DND-41 (cell line): ENCODE measurements around the gene RBM22.
A peak's percentile ranks its signal among the peaks of the same experiment; 100 is the strongest.
"Not testable (repeated sequence)": the region's sequence is repeated elsewhere in the genome, so short reads cannot be mapped to it uniquely, and the experiment has no call there.

Source experiments
- ATAC-seq: fragments of 200-7000 bp; cut with Tn5 transposase; 3 replicates; pipeline ENCODE4 v1.9.1; 2021; ENCODE audit warnings: low read depth; ENCODE audit not compliant: insufficient read depth
- DNase-seq: peaks from one replicate; pipeline ENCODE4 v3.0.0-alpha.2; 2020
- H2AFZ ChIP-seq: 2 replicates; pipeline ENCODE4 v1.6.0; 2012; ENCODE audit warnings: low read depth, low read length
- H3K27ac ChIP-seq: 2 replicates; pipeline ENCODE4 v1.5.1; 2012; ENCODE audit warnings: low read length, inconsistent platforms
- H3K27me3 ChIP-seq: fragments of 200-600 bp; sonication (generic); 2 replicates; pipeline ENCODE4 v1.6.0; 2012; ENCODE audit warnings: low read length, mild to moderate bottlenecking, inconsistent platforms; ENCODE audit not compliant: insufficient read depth, poor library complexity
- H3K36me3 ChIP-seq: 2 replicates; pipeline ENCODE4 v1.5.1; 2012; ENCODE audit warnings: low read length, inconsistent platforms; ENCODE audit not compliant: insufficient read depth
- H3K4me1 ChIP-seq: 2 replicates; pipeline ENCODE4 v1.5.1; 2012; ENCODE audit warnings: mild to moderate bottlenecking, low read length; ENCODE audit not compliant: insufficient read depth
- H3K4me2 ChIP-seq: 2 replicates; pipeline ENCODE4 v1.6.0; 2012; ENCODE audit warnings: mild to moderate bottlenecking, moderate library complexity, low read length, inconsistent platforms; ENCODE audit not compliant: insufficient read depth
- H3K4me3 ChIP-seq, 2 experiments: fragments of 200-600 bp in 1 of 2; shearing (Covaris generic) in 1 of 2; 2 replicates each; pipeline ENCODE4 v1.5.1; 2012 to 2016; ENCODE audit warnings: inconsistent platforms in 2 of 2, low read length in 2 of 2, mild to moderate bottlenecking in 2 of 2, low read depth in 1 of 2, moderate library complexity in 1 of 2
- H3K79me2 ChIP-seq: 2 replicates; pipeline ENCODE4 v1.6.0; 2012; ENCODE audit warnings: low read length, inconsistent platforms; ENCODE audit not compliant: insufficient read depth
- H3K9ac ChIP-seq: 2 replicates; pipeline ENCODE4 v1.6.0; 2012; ENCODE audit warnings: low read depth, mild to moderate bottlenecking, inconsistent platforms, low read length, moderate library complexity
- H3K9me3 ChIP-seq: 2 replicates; pipeline ENCODE4 v1.5.1; 2012; ENCODE audit warnings: low read length, moderate library complexity, mild to moderate bottlenecking, inconsistent platforms; ENCODE audit not compliant: insufficient read depth, severe bottlenecking
- H4K20me1 ChIP-seq: 2 replicates; pipeline ENCODE4 v1.6.0; 2012; ENCODE audit warnings: low read length; ENCODE audit not compliant: insufficient read depth
- CTCF ChIP-seq: IDR thresholded peaks from 2 replicates; pipeline ENCODE4 v1.5.1; 2012; ENCODE audit warnings: borderline replicate concordance, low read length, moderate library complexity, mild to moderate bottlenecking; ENCODE audit not compliant: poor library complexity, severe bottlenecking; ENCODE audit errors: extremely low read depth
- EZH2 ChIP-seq: IDR thresholded peaks from 3 replicates; pipeline ENCODE4 v1.6.1; 2012; ENCODE audit warnings: borderline replicate concordance, low read depth, mild to moderate bottlenecking, moderate library complexity, low read length, inconsistent platforms; ENCODE audit not compliant: severe bottlenecking

RBM22 gene

GRCh38 chr5:150700594-150701377 is at the start of gene RBM22:
Gene RBM22 (minus strand): TSS chr5:150701062. CDS start chr5:150700985, 77 bp downstream.
- peak within 1 kb of the TSS; percentile 99 for H2AFZ ChIP-seq
- DNase-seq = peak; percentile 92
- no peaks in the 10 kb centered on the region for H3K9me3 ChIP-seq
- peaks cover 6% of the 10 kb centered on the region; the same call in 1 of the 2 replicates for H4K20me1 ChIP-seq
- peak within 1 kb of the TSS; percentile 90 for H3K4me2 ChIP-seq
- H3K27ac ChIP-seq = peak within 1 kb of the TSS; percentile 96
- H3K4me3 ChIP-seq = peak within 1 kb of the TSS; percentile 73 to 85
- H3K79me2 ChIP-seq = peaks cover 28% of the 10 kb centered on the region
- peaks cover 26% of the 10 kb centered on the region for H3K4me1 ChIP-seq
- ATAC-seq = peak; percentile 97
- no peaks in the 10 kb centered on the region for H3K27me3 ChIP-seq
- H3K9ac ChIP-seq = peak within 1 kb of the TSS; percentile 93
- peak; percentile 73 for TF ChIP-seq CTCF
- no peak for TF ChIP-seq EZH2
- peaks cover 38% of the 10 kb centered on the region for H3K36me3 ChIP-seq

GRCh38 chr5:150750469-150750868 is 49.6 kb upstream of the RBM22 start:
- H3K36me3 ChIP-seq = peaks cover 64% of the 10 kb centered on the region
- H4K20me1 ChIP-seq = no peaks in the 10 kb centered on the region
- H3K27me3 ChIP-seq = no peaks in the 10 kb centered on the region
- no peak overlapping the region for H3K27ac ChIP-seq
- H3K4me1 ChIP-seq = no peaks in the 10 kb centered on the region
- TF ChIP-seq CTCF = no peak
- TF ChIP-seq EZH2 = no peak
- H3K4me3 ChIP-seq = no peak overlapping the region
- H3K4me2 ChIP-seq = no peak overlapping the region
- no peaks in the 10 kb centered on the region for H3K9me3 ChIP-seq
- no peak for ATAC-seq
- H3K9ac ChIP-seq = no peak overlapping the region
- DNase-seq = no peak
- H3K79me2 ChIP-seq = peaks cover 65% of the 10 kb centered on the region
- H2AFZ ChIP-seq = no peak overlapping the region

GRCh38 chr5:150743142-150743488 is 42.3 kb upstream of the RBM22 start:
- peaks cover 32% of the 10 kb centered on the region for H3K36me3 ChIP-seq
- peak; percentile 26 for DNase-seq

GRCh38 chr5:150742455-150743141 is 41.7 kb upstream of the RBM22 start:
- not testable (repeated sequence) for H3K27ac ChIP-seq, H3K4me1 ChIP-seq, ATAC-seq, H3K9ac ChIP-seq, H3K27me3 ChIP-seq, H3K9me3 ChIP-seq, H3K4me2 ChIP-seq, H3K4me3 ChIP-seq, H4K20me1 ChIP-seq, H2AFZ ChIP-seq, DNase-seq
- H3K36me3 ChIP-seq = peaks cover 35% of the 10 kb centered on the region
- H3K79me2 ChIP-seq = peaks cover 53% of the 10 kb centered on the region

More at GRCh38 chr5:150743142-150743488, 42.3 kb upstream of the RBM22 start:
- ATAC-seq = peak; percentile 47; the same call in 1 of the 3 replicates
- H3K27ac ChIP-seq, H3K9ac ChIP-seq, H3K4me1 ChIP-seq, H3K9me3 ChIP-seq, H3K4me2 ChIP-seq, H3K4me3 ChIP-seq, H3K27me3 ChIP-seq, H2AFZ ChIP-seq, H4K20me1 ChIP-seq: not testable (repeated sequence)
- H3K79me2 ChIP-seq = peaks cover 48% of the 10 kb centered on the region
